ENCODE results near the gene GNAS.

The GNAS gene

GRCh38 chr20:58901488-58902402 lies 49.2 kb downstream of the GNAS start:
- peak; percentile 87 for DNase-seq

DNA sequence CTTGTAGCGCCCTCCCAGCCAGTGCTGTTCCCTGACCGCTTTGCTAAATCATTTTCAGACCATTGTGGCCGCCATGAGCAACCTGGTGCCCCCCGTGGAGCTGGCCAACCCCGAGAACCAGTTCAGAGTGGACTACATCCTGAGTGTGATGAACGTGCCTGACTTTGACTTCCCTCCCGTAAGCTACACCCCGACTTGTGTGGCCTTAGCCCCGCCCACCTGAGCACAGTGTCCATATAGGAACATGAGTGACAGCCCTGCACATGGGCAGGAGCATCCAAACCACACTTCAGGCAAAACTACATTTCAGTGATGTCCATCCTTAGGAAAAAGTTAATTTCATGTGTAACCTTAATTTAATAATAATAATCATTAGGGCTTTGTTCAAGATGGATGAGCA lies 51.1 kb downstream of the GNAS start:
- DNase-seq, result no peak

DNA sequence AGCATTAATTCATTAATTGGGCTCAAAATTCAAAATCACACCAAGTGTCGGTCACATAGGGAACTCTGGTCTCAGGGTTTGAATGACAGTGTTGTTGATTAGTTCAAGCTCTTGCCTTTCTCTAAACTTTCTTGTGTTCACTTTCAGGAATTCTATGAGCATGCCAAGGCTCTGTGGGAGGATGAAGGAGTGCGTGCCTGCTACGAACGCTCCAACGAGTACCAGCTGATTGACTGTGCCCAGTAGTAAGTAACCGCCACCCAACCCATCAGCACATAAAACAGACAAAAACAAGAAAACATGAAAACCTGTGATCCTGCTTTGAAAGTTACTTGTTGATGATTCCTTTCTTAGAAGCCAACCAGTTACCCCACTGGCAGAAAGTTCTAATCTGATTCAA lies 52.7 kb downstream of the GNAS start:
- no peak for DNase-seq

DNA sequence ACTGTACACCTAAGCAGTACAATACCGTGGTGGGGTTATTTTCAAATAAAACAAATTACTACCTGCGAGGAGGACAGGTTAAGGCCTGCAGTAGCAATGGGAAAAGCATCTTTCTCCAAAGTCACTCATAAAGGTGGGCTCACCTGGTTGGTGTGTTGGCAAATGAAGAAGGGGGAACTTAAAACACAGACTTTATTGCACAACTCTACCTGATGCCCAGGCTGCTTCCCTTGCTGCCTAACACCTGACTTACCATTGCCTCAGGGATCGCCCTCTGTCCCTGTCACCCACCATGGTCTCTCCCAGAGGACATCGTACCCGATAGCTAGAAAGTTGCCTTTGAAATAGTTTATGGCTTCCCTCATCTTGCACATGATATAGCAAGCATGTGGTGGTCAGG lies 53.6 kb downstream of the GNAS start:
- DNase-seq, result no peak

DNA sequence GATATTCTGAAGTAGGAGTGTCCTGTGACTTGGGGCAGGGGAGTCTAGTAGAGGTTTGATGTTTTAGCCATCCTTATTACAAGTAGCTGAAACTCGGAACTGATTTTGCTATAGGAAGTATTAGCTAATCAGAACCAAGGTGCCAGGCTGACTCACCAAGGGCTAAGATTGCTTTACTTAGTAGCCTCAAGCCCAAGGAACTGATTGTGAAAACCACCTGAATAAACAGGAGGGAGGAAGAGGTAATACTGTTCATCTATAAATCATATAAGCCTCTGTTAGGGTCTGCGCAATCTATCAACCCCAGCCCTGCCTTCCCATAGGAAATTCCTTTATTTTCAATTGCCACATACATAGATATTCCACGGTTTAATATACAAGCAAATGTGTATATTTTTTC lies 54.4 kb downstream of the GNAS start:
- DNase-seq, result no peak

DNA sequence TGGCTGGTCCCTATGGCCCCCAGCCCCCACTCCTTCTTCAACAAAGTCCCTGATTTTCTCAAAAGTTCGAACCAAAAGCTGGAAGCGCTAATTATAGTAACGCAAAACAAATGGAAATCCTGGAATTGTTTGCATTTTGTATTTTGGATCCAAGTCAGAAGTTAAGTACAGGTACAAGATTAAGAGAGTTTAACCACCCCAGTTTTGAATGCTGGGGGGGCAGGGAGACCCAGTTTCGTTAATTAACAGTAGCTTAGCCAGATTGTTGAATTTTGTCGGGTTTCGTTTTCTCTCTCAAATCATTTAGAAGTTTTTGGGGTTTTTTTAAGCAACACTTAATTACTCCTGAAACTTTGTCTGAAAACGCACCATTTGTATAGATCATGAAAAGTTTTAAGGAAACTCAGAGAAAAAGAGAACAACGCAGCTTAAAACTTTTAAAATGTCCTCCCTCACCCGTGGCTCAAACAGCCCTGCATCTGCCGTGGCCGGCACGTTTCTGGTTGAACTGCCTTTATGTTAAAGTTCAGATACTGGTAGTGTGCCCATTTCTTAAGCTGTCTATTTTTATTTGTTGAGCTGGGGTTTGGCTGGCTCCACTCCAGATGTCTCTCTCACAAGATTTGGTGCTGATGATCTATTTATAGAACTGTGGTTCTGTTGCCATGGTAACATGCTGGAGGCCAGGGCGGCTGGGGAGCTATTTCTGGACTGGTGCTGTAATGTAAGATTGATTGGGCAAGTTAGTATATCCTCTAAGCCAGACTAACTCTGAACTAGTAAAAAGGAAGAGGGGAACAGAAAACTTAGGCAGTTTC lies 55.0 kb downstream of the GNAS start:
- peak; percentile 79 for DNase-seq

DNA sequence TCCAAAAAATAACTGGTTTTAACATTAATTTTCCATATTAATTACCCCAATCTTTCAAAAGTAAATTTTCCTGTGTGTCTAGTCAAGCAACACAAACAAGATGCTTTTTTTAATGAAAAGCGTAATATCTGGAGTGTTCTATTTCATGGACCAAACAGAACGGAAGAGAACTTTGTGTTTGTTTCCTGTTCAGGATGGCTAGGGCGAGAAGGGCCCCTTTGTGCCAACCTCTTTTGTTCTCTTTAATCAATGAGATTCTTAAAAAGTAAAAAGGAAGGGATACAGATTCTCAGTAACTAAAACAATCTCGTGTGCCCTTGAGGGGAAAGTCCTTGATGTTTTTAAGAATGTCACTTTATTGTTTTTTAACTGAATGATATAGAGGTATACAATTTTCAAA lies 55.7 kb downstream of the GNAS start:
- no peak for DNase-seq

GRCh38 chr20:58908941-58909340 lies 56.4 kb downstream of the GNAS start:
- DNase-seq, result no peak

- DNase-seq, result no peak
These were observed 57.1 kb downstream of the GNAS start for GRCh38 chr20:58909585-58909984.

GRCh38 chr20:58910473-58910872 lies 58.0 kb downstream of the GNAS start:
- DNase-seq, result no peak

DNA sequence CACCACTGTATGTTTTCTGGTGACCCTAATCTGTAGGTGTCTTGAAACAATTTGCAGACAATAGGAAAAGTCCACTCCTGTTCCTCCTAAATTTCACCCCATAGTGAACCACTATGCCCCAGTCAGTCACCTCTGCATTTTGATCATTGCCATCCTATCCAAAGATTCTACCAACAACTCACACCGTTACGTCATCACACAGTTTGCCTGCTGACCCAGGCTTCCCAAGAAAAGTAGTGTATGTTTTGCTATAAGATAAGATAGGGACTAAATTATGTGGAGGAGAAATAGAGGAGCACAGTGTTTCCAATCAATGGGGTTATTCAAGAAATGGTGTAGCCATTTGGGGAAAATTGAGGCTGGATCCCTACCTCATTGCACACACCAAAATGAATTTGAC lies 58.8 kb downstream of the GNAS start:
- no peak for DNase-seq

DNA sequence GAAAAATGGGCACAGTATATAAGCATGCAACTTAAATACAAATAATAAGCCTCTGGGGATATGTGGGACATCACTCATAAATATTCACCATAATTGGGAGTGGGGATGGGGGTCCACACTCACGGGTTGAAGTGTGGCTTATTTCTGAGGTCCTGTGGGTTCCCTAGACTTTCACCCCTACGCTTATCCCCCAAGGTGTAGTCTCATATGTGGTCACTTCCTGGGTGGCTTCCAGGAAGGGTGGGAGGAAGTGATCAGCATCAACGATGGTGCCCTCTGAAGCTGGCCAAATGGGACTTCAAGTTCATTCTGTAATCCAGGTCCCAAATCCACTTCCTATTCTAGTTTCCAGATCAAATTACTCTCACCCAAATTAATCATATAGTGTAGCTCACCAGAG lies 59.5 kb downstream of the GNAS start:
- DNase-seq, result no peak

DNA sequence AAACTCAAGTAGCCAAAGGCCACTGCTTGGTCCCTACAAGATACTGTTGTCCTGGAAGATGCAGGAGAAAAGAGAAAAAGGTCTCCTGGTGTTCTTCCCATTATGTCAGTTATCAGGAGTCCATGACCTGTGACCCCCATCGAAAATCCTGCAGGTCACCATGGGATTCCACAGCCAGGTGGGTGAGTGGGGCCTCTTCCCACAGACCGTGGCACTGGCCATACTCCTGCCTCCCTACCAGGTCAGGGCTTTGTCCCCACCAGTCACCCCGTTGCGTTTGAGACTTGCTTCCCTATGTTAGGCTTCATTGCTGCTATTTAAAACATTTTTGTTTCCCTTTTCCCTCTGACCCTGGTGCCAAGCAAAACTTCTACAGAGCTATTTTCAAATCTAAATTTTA lies 60.6 kb downstream of the GNAS start:
- DNase-seq, result no peak

- DNase-seq, result no peak
These were observed 66.1 kb downstream of the GNAS start for GRCh38 chr20:58918621-58919020.

- no peak for DNase-seq
These were observed 69.0 kb downstream of the GNAS start for GRCh38 chr20:58921564-58921963.

GRCh38 chr20:58922036-58922435 lies 69.5 kb downstream of the GNAS start:
- DNase-seq, result no peak

GRCh38 chr20:58923117-58923712 lies 70.7 kb downstream of the GNAS start:
- no peak for DNase-seq

DNA sequence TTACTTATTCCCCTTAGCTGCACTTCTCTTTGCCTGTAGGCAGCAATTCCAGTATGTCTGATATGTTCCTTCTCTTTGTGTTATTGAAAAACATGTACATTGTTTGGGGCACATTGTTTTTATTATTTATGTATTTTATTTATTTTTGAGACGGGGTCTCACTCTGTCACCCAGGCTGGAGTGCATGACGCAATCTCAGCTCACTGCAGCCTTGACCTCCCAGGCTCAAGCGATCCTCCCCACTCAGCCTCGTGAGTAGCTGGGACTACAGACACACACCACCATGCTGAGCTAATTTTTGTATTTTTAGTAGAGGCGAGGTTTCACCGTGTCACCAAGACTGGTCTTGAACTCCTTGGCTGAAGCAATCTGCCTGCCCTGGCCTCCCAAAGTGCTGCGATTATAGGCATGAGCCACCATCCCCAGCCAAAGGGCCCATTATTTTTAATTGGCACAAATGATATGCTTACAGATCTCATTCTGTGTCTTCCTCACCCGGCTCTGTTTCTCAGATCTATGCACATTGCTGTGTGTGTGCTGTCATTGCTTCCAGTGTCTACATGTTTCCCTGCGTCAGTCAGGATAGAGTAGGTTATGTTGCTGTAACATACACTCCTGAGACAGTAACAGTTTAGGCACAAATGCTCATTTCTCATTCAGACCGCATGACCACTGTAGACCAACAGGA lies 74.4 kb downstream of the GNAS start:
- no peak for DNase-seq

- no peak for DNase-seq
These were observed 75.1 kb downstream of the GNAS start for GRCh38 chr20:58927490-58928061.

DNA sequence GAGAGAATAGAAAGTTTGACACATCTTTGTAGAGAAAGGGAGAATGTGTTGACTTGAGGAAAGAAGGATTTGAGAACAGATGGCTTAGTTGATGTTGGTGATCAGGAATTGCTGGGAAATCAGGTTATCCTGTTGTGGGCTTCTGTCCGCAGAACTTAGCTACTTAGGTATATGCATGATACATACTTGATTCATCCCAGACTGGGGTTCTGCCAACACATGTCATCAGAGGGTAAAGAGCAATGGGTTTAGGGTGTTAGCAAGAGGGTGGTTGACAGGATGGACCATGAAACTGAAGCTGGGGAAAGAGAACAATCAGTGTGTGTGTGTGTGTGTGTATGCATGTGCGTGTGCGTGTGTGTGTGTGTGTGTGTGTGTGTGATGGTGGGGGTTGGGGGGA lies 78.0 kb downstream of the GNAS start:
- no peak for DNase-seq

GRCh38 chr20:58932170-58932569 lies 79.7 kb downstream of the GNAS start:
- no peak for DNase-seq

DNA sequence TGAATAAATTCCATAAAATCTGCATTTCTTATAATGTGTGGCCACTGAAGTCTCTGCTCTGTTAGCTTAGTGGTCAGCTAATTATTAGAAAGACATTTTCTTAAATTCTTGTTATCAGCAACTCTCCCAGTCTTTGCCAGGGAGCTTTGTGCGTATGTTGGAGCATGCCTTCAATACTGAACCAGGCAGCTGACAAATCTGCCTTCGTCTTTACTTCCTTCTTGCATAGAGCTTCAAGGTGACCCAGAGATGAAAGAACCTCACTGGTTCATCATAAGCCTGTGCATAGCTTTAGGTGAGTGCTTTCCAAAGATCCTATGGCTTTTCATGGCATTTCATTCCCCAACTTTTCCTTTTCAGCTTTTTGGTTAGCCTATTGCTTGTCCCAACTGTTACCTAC lies 85.6 kb downstream of the GNAS start:
- no peak for DNase-seq

GRCh38 chr20:58938541-58938940 lies 86.0 kb downstream of the GNAS start:
- DNase-seq, result no peak
